ENCODE measurements around the gene TBC1D1.

GRCh38 chr4:38152721-38153386 is 262.0 kb downstream of the TBC1D1 start:
- TF ChIP-seq EZH2 (IDR thresholded peaks at IDR 0.05; ENCODE audit: low read length, unreplicated experiment) (no peak), CTCF (conservative IDR thresholded peaks at IDR 0.05; ENCODE audit: low read depth, low read length) (no peak), EZH2phosphoT487 (IDR thresholded peaks at IDR 0.05; ENCODE audit: borderline replicate concordance, low read length) (no peak)

All from PC-3 (cell line).